Activated naive CD4-positive, alpha-beta T cell treated with anti-CD3 and anti-CD28 coated beads, Interleukin-2, amount 50 U/mL, for 16 hours (primary cell): Measurements from ENCODE around the gene EMB.
"Not testable (repeated sequence)": the region's sequence is repeated elsewhere in the genome, so short reads cannot be mapped to it uniquely, and the experiment has no call there.

Experiments used
- DNase-seq: peaks from one replicate; pipeline ENCODE4 v3.0.0-alpha.2; 2020

The EMB gene

GRCh38 chr5:50420343-50420935, 20.6 kb downstream of the EMB start:
- DNase-seq: no peak

DNA sequence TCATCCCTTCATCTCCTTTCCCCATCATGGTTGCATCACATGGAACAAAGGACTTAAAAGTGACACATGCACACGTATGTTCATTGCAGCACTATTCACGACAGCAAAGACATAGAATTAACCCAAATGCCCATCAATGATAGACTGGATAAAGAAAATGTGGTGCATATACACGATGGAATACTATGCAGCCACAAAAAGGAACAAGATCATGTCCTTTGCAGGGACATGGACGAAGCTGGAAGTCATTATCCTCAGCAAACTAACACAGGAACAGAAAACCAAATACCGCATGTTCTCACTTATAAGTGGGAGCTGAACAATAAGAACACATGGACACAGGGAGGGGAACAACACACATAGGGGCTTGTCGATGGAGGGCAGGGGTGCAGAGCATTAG, 21.4 kb downstream of the EMB start:
- not testable (repeated sequence) for DNase-seq

GRCh38 chr5:50416637-50417036, 24.5 kb downstream of the EMB start:
- not testable (repeated sequence) for DNase-seq

- no peak for DNase-seq
These were observed 25.2 kb downstream of the EMB start for GRCh38 chr5:50415912-50416311.

DNA sequence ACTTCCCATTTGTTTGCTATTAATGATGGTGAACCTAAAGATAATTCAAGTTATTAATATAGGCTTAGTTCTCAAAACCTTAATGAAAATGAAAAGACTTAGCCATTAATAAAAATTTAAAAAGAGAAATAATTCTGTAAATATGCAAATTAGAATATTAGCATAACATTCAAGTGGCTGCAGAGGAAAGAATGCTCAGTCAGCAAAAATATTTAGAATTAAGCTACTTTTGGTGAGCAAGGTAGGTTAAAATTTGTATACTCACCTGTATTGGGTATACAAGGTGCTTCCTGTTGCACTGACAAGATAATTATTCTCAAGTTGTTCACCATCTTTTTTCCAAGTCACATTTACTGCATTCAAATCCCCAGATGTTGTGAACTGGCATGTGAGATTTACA, 30.2 kb downstream of the EMB start:
- DNase-seq: not testable (repeated sequence)

DNA sequence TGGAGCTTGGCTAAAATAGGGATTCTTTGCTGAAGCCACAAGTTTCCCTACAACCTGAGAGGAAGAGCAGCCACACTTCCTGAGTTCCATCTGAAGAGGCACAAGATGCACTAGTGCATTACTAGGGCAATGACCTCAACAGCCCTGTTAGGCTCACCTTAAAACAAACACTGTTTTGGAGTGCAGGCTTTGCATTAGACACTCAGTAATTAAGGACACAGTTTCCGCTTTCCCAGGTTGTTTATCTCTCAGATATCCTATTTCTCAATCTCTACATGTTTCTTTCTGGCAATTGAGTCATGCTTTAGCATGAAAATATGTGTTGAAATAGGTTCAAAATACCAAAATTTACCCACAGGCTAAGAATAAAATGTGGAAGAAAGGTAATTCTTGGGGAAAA, 34.2 kb downstream of the EMB start:
- DNase-seq: no peak

DNA sequence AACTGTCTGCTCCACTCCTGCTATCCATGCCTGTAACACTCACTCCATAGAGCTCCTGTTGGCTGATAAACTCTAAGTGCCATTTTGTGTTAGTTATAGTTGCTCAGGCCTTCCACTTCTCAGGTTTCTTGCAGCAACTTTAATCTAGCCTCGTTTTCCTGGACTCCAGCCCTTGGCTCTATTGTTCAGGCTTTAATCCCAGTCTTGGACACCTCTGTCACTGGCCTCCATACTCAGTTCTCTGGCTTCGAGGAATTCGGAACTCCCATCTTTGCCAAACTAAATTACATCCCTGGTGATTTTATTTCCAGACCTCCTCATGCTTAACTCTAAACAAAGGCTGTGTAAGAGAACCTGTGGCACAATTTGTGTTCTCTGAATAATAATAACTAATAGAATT, 39.8 kb downstream of the EMB start:
- DNase-seq: no peak

- not testable (repeated sequence) for DNase-seq
These were observed 47.0 kb downstream of the EMB start for GRCh38 chr5:50393925-50394609.

GRCh38 chr5:50392289-50392688, 48.8 kb downstream of the EMB start:
- not testable (repeated sequence) for DNase-seq

DNA sequence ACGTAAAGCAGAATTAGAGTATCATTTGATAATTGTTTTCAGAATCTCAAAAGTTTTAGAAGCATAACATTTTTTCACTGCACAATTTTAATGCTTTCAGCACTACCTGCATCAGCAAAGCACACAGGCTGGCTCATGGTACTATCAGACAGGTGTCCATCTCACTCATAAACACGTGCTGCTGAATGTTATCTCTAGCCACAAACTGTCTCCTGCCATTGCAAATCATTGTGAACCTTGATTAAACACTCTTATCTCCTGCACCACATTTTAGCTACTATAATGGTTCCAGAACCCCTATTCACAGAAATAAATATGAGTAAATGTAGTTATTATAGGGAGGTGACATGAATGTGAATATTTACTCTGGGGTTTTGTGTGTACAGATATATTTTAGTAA, 56.7 kb downstream of the EMB start:
- not testable (repeated sequence) for DNase-seq

- DNase-seq: not testable (repeated sequence)
These were observed 64.4 kb downstream of the EMB start for GRCh38 chr5:50376696-50377095.

DNA sequence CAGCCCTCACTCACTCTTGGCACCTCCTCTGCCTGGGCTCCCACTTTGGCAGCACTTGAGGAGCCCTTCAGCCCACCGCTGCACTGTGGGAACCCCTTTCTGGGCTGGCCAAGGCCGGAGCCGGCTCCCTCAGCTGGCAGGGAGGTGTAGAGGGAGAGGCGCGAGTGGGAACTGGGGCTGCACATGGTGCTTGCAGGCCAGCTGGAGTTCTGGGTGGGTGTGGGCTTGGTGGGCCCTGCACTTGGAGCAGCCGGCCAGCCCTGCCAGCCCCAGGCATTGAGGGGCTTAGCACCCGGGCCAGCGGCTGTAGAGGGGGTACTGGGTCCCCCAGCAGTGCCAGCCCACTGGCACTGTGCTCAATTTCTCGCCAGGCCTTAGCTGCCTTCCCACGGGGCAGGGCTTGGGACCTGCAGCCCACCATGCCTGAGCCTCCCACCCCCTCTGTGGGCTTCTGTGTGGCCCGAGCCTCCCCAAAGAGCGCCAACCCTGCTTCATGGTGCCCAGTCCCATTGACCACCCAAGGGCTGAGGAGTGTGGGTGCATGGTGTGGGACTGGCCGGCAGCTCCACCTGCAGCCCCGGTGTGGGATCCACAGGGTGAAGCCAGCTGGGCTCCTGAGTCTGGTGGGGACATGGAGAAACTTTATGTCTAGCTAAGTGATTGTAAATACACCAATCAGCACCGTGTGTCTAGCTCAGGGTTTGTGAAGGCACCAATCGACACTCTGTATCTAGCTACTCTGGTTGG, 71.6 kb downstream of the EMB start:
- not testable (repeated sequence) for DNase-seq

DNA sequence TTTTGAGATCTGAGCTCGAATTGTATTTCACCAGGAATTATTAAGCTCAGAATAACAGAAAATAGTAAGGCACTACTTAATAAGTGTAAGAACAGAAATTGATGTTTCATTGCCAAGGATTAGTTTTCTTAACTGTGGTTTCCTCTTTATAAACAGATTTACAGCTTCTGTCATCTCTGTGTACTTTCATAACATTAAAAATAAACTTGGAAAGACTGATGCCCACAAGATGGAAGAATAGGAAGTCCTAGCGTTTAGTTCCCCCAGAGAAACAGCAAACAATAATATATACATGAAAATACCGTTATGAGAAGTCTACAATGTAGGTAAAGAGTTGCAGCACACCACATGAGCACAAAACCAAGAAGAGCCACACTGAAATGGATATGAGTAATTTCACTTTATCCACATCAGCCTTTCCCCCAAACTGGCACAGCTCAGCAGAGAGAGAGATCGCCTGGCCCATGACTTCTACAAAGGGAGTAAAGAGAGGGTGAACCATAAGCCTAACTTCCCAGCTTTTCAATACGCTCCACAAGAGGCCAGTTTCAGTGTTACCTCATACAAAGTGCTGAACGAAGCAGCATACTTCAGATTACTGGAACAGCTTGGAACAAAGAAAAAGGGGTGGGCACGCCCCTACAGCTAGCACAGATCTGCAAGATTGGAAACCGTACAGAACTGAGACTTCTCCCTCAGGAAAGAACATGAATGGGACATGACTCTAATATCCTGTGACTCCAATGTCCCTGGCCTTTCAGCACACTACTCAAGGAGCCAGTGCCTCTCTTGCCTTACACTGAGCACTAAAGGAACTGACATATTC, 75.4 kb downstream of the EMB start:
- DNase-seq: no peak

GRCh38 chr5:50364535-50365309, 76.4 kb downstream of the EMB start:
- not testable (repeated sequence) for DNase-seq

- no peak for DNase-seq
These were observed 81.9 kb downstream of the EMB start for GRCh38 chr5:50359187-50359586.

DNA sequence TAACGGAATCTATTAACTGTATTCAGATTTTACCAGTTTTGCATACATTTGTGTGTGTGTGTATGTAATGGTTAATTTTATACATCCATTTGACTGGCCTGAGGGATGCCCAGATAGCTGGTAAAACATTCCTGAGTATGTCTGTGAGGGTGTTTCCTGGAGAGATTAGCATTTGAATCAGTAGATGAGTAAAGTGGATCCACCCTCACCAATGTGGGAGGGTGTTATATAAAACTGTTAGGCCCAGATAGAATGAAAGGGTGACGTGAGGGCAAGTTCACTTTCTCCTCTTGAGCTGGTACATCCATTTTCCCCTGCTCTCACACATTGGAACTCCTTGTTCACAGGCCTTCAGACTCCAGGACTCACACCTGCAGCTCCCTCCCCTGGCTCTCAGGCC, 88.7 kb downstream of the EMB start:
- DNase-seq: no peak
